Esophagus squamous epithelium (tissue), 5 donors: ENCODE data around the gene ZC3H12A. TPM values are rescaled to one million over a fixed set of nuclear protein-coding genes. Genes with fewer than 3 reads are reported as not detected.

Source experiments
- DNase-seq: peaks from one replicate; lab custom pipeline; 2025; lab: John Stamatoyannopoulos, UW
- H3K27ac ChIP-seq, 4 donors: fragments of 200-600 bp; sonication (generic); one replicate each; pipeline ENCODE4 v1.5.1; 2016 to 2019; ENCODE audit warnings: mild to moderate bottlenecking in 1 of 4
- H3K27me3 ChIP-seq, 4 donors: fragments of 200-600 bp; sonication (generic); 1 replicate in 3 of 4; 2 replicates in 1 of 4; pipeline versions ENCODE4 v1.5.1 to v1.6.0; 2017 to 2021; ENCODE audit warnings: antibody characterized with exemption in 1 of 4
- H3K36me3 ChIP-seq, 3 donors: fragments of 200-600 bp; sonication (generic); one replicate each; pipeline ENCODE4 v1.5.1; 2016 to 2019
- H3K4me1 ChIP-seq, 3 donors: fragments of 200-600 bp; sonication (generic); one replicate each; pipeline ENCODE4 v1.5.1; 2017 to 2019
- H3K4me3 ChIP-seq, 4 donors: fragments of 200-600 bp; sonication (generic); 1 replicate in 3 of 4; 2 replicates in 1 of 4; pipeline ENCODE4 v1.5.1; 2016 to 2019; ENCODE audit warnings: mild to moderate bottlenecking in 2 of 4, moderate library complexity in 1 of 4
- H3K9me3 ChIP-seq, 3 donors: fragments of 200-600 bp; sonication (generic); one replicate each; pipeline ENCODE4 v1.5.1; 2016 to 2019
- CTCF ChIP-seq, 6 experiments: fragments of 450-650 bp in 4 of 6; fragments of 200-600 bp in 2 of 6; sonication (generic) in 2 of 6; IDR thresholded peaks; one replicate each; pipeline ENCODE4 v1.5.1; 2016 to 2019; ENCODE audit warnings: antibody characterized with exemption in 6 of 6, mild to moderate bottlenecking in 4 of 6, moderate library complexity in 4 of 6
- POLR2A ChIP-seq, 4 donors: fragments of 450-650 bp; IDR thresholded peaks; one replicate each; pipeline ENCODE4 v1.6.1; 2017; ENCODE audit warnings: antibody characterized with exemption in 4 of 4, mild to moderate bottlenecking in 4 of 4, moderate library complexity in 3 of 4
- WGBS, 2 donors: methylation state at CpG; one replicate each; pipeline ENCODE4 v1.1.5; 2018; 5-methylcytosine and 5-hydroxymethylcytosine counted together
- intact Hi-C: fragments of 100-400 bp; cut with DNase I; formaldehyde crosslinking; loops from one replicate; pipeline ENCODE4 v1.15.0; 2022
- total RNA-seq, 4 donors: library from RNA; depleted of rRNA; stranded (reverse); fragments of >200 nt; gene quantifications; one replicate each; pipeline ENCODE4 v1.1.0, GENCODE V29; 2016
- donor health status: DM: yes; HTN: yes; CAD: no.

The ZC3H12A gene
- total RNA-seq, 4 donors from 2014 or later: 11.6 to 132 (median 49.0) TPM

- intact Hi-C loops: no loop called here
- Histone ChIP-seq H3K27me3 (no peaks in the 10 kb centered on the region), H3K9me3 (no peaks in the 10 kb centered on the region), H3K4me1 (peaks cover 40 to 60% (median 49%) of the 10 kb centered on the region in 3 donors), H3K36me3 (peaks cover 0 to 1% (median 0%) of the 10 kb centered on the region in 3 donors), H3K4me3 (no peak overlapping the region), H3K27ac (peak overlapping the region; percentile 90 to 97 (median 96))
- DNase-seq: no peak
- no peak for TF ChIP-seq POLR2A (IDR thresholded peaks at IDR 0.05)
- TF ChIP-seq CTCF (IDR thresholded peaks at IDR 0.05): no peak
- 55% methylated on average over 6 of the region's 7 CpGs for WGBS, 2 donors
Observed at GRCh38 chr1:37472281-37472680, 2.1 kb upstream of the ZC3H12A start.

DNA sequence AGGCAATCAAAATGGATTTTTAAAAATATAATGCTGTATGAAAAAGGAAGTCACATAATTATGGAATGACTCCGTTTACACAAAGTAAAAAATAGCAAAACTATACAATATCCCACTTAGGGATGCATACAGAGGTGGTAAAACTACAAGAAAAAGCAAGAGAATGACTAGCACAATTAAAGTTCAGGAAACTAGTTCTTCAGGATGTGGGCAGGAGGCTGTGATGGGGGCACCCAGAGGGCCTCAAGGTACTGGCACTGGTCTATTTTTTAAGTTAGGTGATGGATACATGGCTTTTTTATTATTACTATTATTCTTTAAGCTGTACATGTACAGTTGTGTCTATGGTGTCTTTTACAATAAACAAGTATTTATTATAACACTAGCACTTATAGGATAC, 1.4 kb upstream of the ZC3H12A start:
- intact Hi-C loops: no loop called here
- no peak for DNase-seq
- peaks cover 0 to 8% (median 4%) of the 10 kb centered on the region in 3 donors for H3K36me3 ChIP-seq
- WGBS, 2 donors: 58 to 81% methylated on average over 1 of the region's 1 CpG
- TF ChIP-seq CTCF (IDR thresholded peaks at IDR 0.05): no peak
- TF ChIP-seq POLR2A (IDR thresholded peaks at IDR 0.05): no peak
- peak overlapping the region in 2 of 4 donors; percentile 81 to 83 for H3K4me3 ChIP-seq
- H3K27me3 ChIP-seq: no peaks in the 10 kb centered on the region
- H3K27ac ChIP-seq: peak overlapping the region; percentile 96 to 99 (median 97)
- peaks cover 47 to 68% (median 56%) of the 10 kb centered on the region in 3 donors for H3K4me1 ChIP-seq
- no peaks in the 10 kb centered on the region for H3K9me3 ChIP-seq

DNA sequence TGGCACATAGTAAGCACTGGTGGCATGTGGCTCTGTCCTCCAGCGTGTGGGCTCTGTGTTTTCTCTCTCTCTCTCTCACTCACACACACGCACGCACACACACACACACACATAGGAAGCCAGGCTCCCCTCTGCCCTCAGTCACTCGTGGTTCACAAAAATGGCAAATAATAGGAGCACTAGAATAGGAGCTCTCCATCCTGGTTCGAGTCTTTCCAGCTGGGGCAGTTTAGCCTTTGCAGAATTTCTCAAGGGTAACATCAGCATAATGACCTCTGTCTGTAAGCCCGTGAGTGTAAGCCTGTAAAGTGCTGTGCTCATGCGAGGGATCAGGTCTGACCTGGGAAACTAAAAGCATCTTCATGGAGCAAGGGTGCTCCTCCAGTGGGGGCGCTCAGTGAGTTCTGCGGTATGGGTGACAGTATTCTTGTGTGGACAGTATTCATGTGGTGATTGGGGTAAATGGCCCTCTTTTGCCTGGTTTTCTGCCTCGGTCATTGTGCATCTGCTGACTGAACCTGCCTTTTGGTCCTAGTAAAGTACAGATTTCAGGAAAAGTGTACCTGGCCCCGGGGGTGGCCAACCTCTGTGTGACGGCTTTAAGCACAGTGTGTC, 842 bp upstream of the ZC3H12A start:
- peaks cover 51 to 73% (median 61%) of the 10 kb centered on the region in 3 donors for H3K4me1 ChIP-seq
- intact Hi-C loops: no loop called here
- H3K9me3 ChIP-seq: no peaks in the 10 kb centered on the region
- no peaks in the 10 kb centered on the region for H3K27me3 ChIP-seq
- no peak for DNase-seq
- 15 to 23% methylated on average over 7 to 11 of the region's 12 CpGs for WGBS, 2 donors
- peak overlapping the region; percentile 96 to 99 (median 97) for H3K27ac ChIP-seq
- peak overlapping the region; percentile 74 to 85 (median 82) for H3K4me3 ChIP-seq
- peaks cover 0 to 13% (median 4%) of the 10 kb centered on the region in 3 donors for H3K36me3 ChIP-seq
- TF ChIP-seq POLR2A (IDR thresholded peaks at IDR 0.05) (no peak), CTCF (IDR thresholded peaks at IDR 0.05) (no peak)

GRCh38 chr1:37474697-37475379, 458 bp downstream of the ZC3H12A start:
- 0 to 3% methylated on average over 4 to 6 of the region's 38 CpGs for WGBS, 2 donors
- TF ChIP-seq POLR2A (IDR thresholded peaks at IDR 0.05) (no peak), CTCF (IDR thresholded peaks at IDR 0.05) (no peak)
- peak overlapping the region; percentile 74 to 85 (median 82) for H3K4me3 ChIP-seq
- H3K4me1 ChIP-seq: peaks cover 64 to 86% (median 72%) of the 10 kb centered on the region in 3 donors
- no peaks in the 10 kb centered on the region for H3K27me3 ChIP-seq
- H3K27ac ChIP-seq: peak overlapping the region; percentile 96 to 99 (median 97)
- H3K9me3 ChIP-seq: no peaks in the 10 kb centered on the region
- no peak for DNase-seq
- intact Hi-C loops: no loop called here
- H3K36me3 ChIP-seq: peaks cover 0 to 13% (median 4%) of the 10 kb centered on the region in 3 donors
